Bronchial epithelial cell (primary cell): ENCODE data around the gene CLDN34. TPM values are rescaled to one million over a fixed set of nuclear protein-coding genes. Genes with fewer than 3 reads are reported as not detected.

Experiments
- DNase-seq: peaks from one replicate; pipeline ENCODE4 v3.0.0-alpha.2; 2010; ENCODE audit warnings: low read depth
- FAIRE-seq: peaks from 2 replicates; lab custom pipeline; 2011; peaks lifted over from hg19 to GRCh38; lab: Jason Lieb, UNC
- H3K27me3 ChIP-seq: 2 replicates; pipeline ENCODE4 v1.5.1; 2011; ENCODE audit warnings: low read length; ENCODE audit not compliant: control insufficient read depth, insufficient read depth
- H3K36me3 ChIP-seq: 2 replicates; pipeline ENCODE4 v1.5.1; 2011; ENCODE audit warnings: low read length; ENCODE audit not compliant: control insufficient read depth, insufficient read depth
- H3K4me3 ChIP-seq: 2 replicates; pipeline ENCODE4 v1.5.1; 2011; ENCODE audit warnings: mild to moderate bottlenecking, low read depth, low read length, control low read depth
- total RNA-seq: library from RNA; depleted of rRNA; stranded (reverse); fragments of >200 nt; gene quantifications from 2 replicates; pipeline ENCODE4 v1.2.1, GENCODE V29; 2014
- TF ChIP-seq, protein P1 (sequence below): IDR thresholded peaks from 2 replicates; pipeline ENCODE4 v1.5.1; 2011; ENCODE audit warnings: mild to moderate bottlenecking, moderate library complexity, low read length, control low read depth, inconsistent platforms; ENCODE audit not compliant: insufficient read depth, severe bottlenecking

Gene CLDN34
- total RNA-seq, 1 donor from 2014 or later = not detected

GRCh38 chrX:10016519-10017132 is 49.5 kb downstream of the CLDN34 start:
- FAIRE-seq (no peak), DNase-seq (no peak)
- Histone ChIP-seq H3K4me3 (peak overlapping the region; percentile 50), H3K27me3 (no peaks in the 10 kb centered on the region), H3K36me3 (no peaks in the 10 kb centered on the region)
- TF ChIP-seq, protein P1, sequence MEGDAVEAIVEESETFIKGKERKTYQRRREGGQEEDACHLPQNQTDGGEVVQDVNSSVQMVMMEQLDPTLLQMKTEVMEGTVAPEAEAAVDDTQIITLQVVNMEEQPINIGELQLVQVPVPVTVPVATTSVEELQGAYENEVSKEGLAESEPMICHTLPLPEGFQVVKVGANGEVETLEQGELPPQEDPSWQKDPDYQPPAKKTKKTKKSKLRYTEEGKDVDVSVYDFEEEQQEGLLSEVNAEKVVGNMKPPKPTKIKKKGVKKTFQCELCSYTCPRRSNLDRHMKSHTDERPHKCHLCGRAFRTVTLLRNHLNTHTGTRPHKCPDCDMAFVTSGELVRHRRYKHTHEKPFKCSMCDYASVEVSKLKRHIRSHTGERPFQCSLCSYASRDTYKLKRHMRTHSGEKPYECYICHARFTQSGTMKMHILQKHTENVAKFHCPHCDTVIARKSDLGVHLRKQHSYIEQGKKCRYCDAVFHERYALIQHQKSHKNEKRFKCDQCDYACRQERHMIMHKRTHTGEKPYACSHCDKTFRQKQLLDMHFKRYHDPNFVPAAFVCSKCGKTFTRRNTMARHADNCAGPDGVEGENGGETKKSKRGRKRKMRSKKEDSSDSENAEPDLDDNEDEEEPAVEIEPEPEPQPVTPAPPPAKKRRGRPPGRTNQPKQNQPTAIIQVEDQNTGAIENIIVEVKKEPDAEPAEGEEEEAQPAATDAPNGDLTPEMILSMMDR = no peak

GRCh38 chrX:10017872-10018271 is 50.7 kb downstream of the CLDN34 start:
- DNase-seq (peak; percentile 72), FAIRE-seq (no peak)
- no peak overlapping the region for H3K4me3 ChIP-seq
- H3K36me3 ChIP-seq = no peaks in the 10 kb centered on the region
- no peaks in the 10 kb centered on the region for H3K27me3 ChIP-seq
- TF ChIP-seq, protein P1 = no peak

Other genes with a start within 250 kb of the CLDN34 start
- gene GPR143, start 201.5 kb upstream of the CLDN34 start, total RNA-seq = 0.51 and 0.79 TPM in 2 replicates
- gene SHROOM2, start 180.9 kb upstream of the CLDN34 start, total RNA-seq = 1.8 and 2.4 TPM in 2 replicates
- gene CLCN4, start 189.6 kb downstream of the CLDN34 start, total RNA-seq = 1.3 and 2.4 TPM in 2 replicates